GM21825 (cell line): ENCODE measurements around the gene SLC16A3.
"Not testable (repeated sequence)": the region's sequence is repeated elsewhere in the genome, so short reads cannot be mapped to it uniquely, and the experiment has no call there.

ENCODE experiments used
- ATAC-seq: cut with Tn5 transposase; IDR thresholded peaks from one replicate; pipeline ENCODE4 v1.9.1; 2021; ENCODE audit warnings: mild to moderate bottlenecking, moderate library complexity; ENCODE audit not compliant: unreplicated experiment

The SLC16A3 gene

GRCh38 chr17:82228842-82229697 is at the start of gene SLC16A3:
Gene SLC16A3 (plus strand): TSS chr17:82229042. CDS start chr17:82236009, 6,967 bp downstream.
- peak; percentile 38 for ATAC-seq

GRCh38 chr17:82179412-82179811 is 49.4 kb upstream of the SLC16A3 start:
- ATAC-seq: no peak

DNA sequence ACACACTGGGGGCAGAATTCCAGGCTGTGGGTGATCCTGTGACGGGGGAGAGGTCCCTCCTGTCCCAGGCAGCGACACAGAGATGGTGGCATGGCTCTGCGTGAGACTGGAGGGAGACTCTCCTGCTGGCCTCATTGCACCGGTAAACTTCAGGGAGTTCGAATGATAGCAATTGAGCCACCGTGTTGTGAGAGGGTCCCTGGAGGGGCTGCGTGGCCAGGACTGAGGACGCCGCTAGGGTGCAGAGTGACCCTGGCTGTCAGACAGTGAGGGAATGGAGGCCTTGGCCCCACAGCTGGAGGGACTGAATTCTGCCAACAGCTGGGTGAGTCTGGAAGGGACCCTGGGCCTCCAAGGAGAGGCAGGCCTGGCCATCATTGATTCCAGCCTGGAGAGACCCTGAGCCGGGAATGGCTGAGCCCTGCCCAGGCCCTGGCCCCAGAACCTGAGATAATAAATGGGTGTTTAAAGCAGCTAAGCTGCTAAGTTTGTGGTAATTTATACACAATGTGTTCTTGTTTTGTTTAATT is 48.8 kb upstream of the SLC16A3 start:
- no peak for ATAC-seq

GRCh38 chr17:82180776-82181528 is 47.9 kb upstream of the SLC16A3 start:
- ATAC-seq: no peak

GRCh38 chr17:82184761-82185160 is 44.1 kb upstream of the SLC16A3 start:
- ATAC-seq: no peak

- ATAC-seq: no peak
Measured at GRCh38 chr17:82186221-82186620, 42.6 kb upstream of the SLC16A3 start.

GRCh38 chr17:82187500-82187899 is 41.3 kb upstream of the SLC16A3 start:
- ATAC-seq: no peak

DNA sequence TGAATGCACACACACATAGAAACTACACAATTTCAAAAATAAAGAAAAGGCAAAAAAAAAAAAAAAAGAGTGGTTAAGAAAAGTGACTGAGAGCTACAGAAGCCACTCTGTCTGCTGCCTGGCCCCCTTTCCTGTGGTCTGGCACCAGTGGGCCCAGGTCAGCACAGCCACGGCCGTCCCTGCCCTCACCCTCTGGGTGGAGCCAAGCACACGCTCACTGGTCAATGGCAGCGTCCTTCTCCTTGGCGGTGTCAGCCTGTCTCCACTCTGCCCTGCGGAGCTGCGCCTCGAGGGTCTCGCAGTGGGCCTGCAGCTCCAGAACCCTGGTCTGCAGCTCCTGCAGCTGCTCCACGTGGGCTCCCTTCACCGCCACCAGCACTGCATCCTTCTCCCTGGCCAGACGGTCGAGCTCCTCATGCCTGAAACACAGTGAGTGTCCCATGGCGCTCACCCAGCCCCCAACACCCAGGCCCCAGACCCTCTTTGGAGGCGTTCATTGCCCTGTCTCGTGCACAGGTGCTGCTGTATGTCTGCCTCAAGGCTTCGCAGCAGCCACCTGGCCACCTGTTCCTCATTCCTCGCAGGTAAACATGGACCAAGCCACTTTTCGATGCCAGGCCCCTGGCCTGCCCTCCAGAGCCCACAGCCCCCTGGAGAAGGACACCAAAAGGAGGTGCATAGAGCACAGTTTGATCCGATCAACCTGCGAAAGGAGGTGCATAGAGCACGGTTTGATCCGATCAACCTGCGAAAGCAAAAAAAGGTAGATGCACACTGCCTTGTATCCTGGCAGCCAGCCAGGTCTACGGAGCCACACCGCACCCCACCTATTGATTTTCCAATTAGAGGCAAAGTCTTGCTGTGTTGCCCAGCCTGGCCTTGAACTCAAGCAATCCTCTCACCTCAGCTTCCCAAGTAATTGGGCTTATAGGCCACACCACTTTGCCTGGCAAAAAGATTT is 40.6 kb upstream of the SLC16A3 start:
- no peak for ATAC-seq

- ATAC-seq: not testable (repeated sequence)
Measured at GRCh38 chr17:82193050-82193449, 35.8 kb upstream of the SLC16A3 start.

GRCh38 chr17:82193520-82194220 is 35.2 kb upstream of the SLC16A3 start:
- no peak for ATAC-seq

- no peak for ATAC-seq
Measured at GRCh38 chr17:82194765-82195164, 34.1 kb upstream of the SLC16A3 start.

DNA sequence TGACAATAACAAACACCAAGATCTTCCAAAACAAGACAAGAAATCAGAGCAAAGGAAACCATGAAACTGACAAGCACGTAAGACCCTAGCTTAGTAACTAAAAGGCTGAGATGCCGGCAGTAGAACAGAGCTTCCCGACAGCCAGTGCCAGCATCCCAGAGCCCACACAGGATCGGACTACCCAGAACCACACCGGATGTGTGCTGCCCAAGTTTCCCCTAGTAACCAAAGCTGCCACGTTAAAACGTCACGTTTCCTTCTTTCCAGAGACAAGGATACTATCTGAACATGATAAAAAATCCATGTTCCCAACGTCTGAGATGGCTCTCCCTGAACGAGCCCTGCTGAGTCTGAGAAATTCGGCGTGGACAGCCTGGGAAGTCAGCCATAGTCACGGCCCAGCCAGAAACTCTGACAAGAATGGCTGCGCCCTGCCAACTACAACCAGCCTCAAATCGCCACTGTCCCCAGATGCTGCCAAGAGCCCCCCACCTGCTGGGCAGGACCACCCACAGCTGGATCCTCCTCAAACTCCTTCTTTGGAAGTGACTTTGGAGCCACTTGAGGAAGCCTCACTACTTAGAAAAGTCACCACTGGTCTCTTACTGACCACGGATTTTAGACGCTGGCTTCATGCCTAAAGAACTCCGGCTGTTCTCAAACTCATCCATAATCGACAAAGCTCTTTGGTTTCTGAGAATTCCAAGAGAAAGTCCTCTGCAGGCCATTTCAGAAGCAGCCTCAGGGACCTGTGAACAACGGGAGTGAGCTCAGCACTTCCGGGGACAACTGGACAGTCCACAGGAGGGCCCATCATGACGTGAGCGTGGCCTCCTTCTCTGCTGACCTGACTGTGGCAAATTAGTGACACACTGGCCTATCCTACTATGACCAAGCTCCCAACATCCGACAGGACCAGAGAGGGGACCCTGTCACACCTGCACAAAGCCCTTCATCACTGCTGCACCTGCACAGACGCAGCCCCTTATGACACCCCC is 32.9 kb upstream of the SLC16A3 start:
- ATAC-seq: no peak

DNA sequence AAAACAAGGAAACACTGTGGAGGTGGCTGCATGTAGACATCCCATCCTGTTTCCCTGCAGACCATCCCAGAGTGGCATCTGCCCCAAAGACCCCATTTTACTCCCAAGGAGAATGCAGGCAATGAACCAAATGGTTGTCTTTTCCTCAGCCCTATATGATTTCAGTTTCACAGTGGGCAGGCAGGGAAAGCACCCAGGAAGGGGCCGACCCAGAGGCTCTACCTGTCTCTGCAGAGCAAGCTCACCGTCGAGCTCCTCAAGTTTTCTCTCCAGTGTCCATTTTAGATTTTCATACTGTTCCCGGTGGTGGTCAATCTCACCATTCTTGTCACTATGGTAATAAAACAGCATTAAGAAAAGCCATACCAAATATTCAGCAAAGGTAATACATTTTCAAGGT is 30.8 kb upstream of the SLC16A3 start:
- ATAC-seq: no peak

DNA sequence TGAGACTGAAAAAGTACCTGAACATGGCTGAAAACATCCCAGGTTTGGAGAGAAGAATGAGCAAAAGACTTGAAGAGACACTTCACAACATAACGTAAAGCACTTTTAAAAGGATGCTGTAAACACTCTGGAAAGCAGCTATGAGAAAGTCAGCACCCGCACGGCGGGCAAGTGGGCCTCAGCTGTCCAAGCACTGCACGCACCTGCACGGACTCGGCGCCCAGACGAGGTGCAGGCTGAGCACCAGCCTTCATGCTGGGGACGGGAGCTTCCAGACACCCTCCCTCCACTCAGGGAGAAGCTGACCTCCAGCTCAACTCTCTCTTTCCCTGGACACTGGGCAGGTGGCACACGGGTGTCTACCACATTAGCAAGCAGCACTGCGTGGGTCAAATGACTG is 29.3 kb upstream of the SLC16A3 start:
- no peak for ATAC-seq

- no peak for ATAC-seq
Measured at GRCh38 chr17:82200135-82200534, 28.7 kb upstream of the SLC16A3 start.

- ATAC-seq: no peak
Measured at GRCh38 chr17:82200743-82201497, 27.9 kb upstream of the SLC16A3 start.

DNA sequence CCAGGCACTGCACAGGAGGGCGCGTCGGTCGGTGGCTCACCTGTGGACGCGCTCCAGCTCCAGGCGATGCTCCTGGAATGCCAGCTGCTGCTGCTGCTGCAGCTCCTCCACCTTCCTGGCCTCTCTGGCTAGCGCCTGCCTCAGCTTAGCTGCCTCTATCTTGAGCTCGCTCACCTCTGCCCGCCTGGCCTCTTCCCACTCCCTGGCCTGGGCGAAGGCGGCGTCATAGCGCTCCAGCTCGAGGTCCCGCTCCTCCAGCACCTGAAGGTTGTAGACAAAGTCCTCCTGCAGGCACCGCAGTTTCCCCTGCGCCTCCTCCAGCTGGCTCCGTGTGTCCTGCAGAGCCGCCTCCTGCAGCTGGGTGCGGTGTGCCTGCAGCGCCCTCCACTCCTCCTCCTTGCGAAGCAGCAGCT is 27.3 kb upstream of the SLC16A3 start:
- no peak for ATAC-seq

GRCh38 chr17:82202981-82203380 is 25.9 kb upstream of the SLC16A3 start:
- no peak for ATAC-seq
